Esophagus (tissue), 2 donors: ENCODE results near the gene PGAP3. TPM values are rescaled to one million over a fixed set of nuclear protein-coding genes. Genes with fewer than 3 reads are reported as not detected.
"Not testable (repeated sequence)": the region's sequence is repeated elsewhere in the genome, so short reads cannot be mapped to it uniquely, and the experiment has no call there.

Source experiments
- H3K27ac ChIP-seq, 2 donors: one replicate each; pipeline ENCODE4 v1.5.1; 2013; ENCODE audit warnings: low read depth in 2 of 2, mild to moderate bottlenecking in 2 of 2, inconsistent platforms in 1 of 2, low read length in 1 of 2, moderate library complexity in 1 of 2
- H3K27me3 ChIP-seq, 2 donors: one replicate each; pipeline ENCODE4 v1.6.1; 2013; ENCODE audit warnings: low read length in 2 of 2, control low read depth in 1 of 2, mild to moderate bottlenecking in 1 of 2; ENCODE audit not compliant: insufficient read depth in 2 of 2, control insufficient read depth in 1 of 2
- H3K36me3 ChIP-seq, 2 donors: one replicate each; pipeline ENCODE4 v1.6.1; 2013; ENCODE audit warnings: low read length in 1 of 2; ENCODE audit not compliant: control insufficient read depth in 2 of 2, insufficient read depth in 2 of 2
- H3K4me1 ChIP-seq, 2 donors: one replicate each; pipeline ENCODE4 v1.6.1; 2013; ENCODE audit warnings: low read length in 1 of 2; ENCODE audit not compliant: control insufficient read depth in 2 of 2, insufficient read depth in 2 of 2
- H3K4me3 ChIP-seq, 2 donors: one replicate each; pipeline ENCODE4 v1.5.1; 2013; ENCODE audit warnings: low read length in 2 of 2, mild to moderate bottlenecking in 2 of 2, low read depth in 1 of 2, moderate library complexity in 1 of 2
- H3K9me3 ChIP-seq, 2 donors: one replicate each; pipeline ENCODE4 v1.6.1; 2013; ENCODE audit warnings: mild to moderate bottlenecking in 2 of 2, low read depth in 1 of 2, low read length in 1 of 2, moderate library complexity in 1 of 2; ENCODE audit not compliant: control insufficient read depth in 2 of 2, insufficient read depth in 1 of 2
- WGBS, 2 donors: extraction: QIAGEN DNeasy Blood & Tissue Kit; methylation state at CpG; one replicate each; pipeline ENCODE4 v1.1.7; 2013; 5-methylcytosine and 5-hydroxymethylcytosine counted together
- polyA plus RNA-seq, 2 donors: library from polyadenylated mRNA; stranded (reverse); fragments of 200-250 nt; gene quantifications; one replicate each; pipeline ENCODE4 v1.2.3, GENCODE V29; 2013
- donor health status: healthy with polysubstance abuse.
- donor health status: Bipolar disorder and iron deficiency.

The PGAP3 gene
- polyA plus RNA-seq, 2 donors: 28.8 to 40.0 TPM

GRCh38 chr17:39704821-39705551 is 17.1 kb upstream of the PGAP3 start:
- Histone ChIP-seq H3K9me3 (no peaks in the 10 kb centered on the region), H3K4me1 (peaks cover 7 to 36% of the 10 kb centered on the region in 2 donors), H3K4me3 (peak overlapping the region in 1 of 2 donors; percentile 28), H3K36me3 (peaks cover 8 to 25% of the 10 kb centered on the region in 2 donors), H3K27ac (peak overlapping the region; percentile 94 to 95), H3K27me3 (no peaks in the 10 kb centered on the region)
- WGBS, 2 donors: 41 to 43% methylated on average over 11 of the region's 11 CpGs

- Histone ChIP-seq H3K36me3 (peaks cover 8 to 14% of the 10 kb centered on the region in 2 donors), H3K4me1 (peaks cover 7 to 36% of the 10 kb centered on the region in 2 donors), H3K27ac (peak overlapping the region; percentile 70 to 95), H3K4me3 (no peak overlapping the region), H3K27me3 (no peaks in the 10 kb centered on the region), H3K9me3 (no peaks in the 10 kb centered on the region)
- 79 to 89% methylated on average over 5 of the region's 5 CpGs for WGBS, 2 donors
Observed at GRCh38 chr17:39703913-39704312, 16.1 kb upstream of the PGAP3 start.

- 47% methylated on average over 12 of the region's 12 CpGs for WGBS, 2 donors
- Histone ChIP-seq H3K27me3 (no peaks in the 10 kb centered on the region), H3K4me1 (peaks cover 7 to 36% of the 10 kb centered on the region in 2 donors), H3K27ac (peak overlapping the region; percentile 70 to 95), H3K36me3 (peaks cover 5 to 7% of the 10 kb centered on the region in 2 donors), H3K9me3 (no peaks in the 10 kb centered on the region), H3K4me3 (no peak overlapping the region)
Observed at GRCh38 chr17:39702901-39703893, 15.3 kb upstream of the PGAP3 start.

DNA sequence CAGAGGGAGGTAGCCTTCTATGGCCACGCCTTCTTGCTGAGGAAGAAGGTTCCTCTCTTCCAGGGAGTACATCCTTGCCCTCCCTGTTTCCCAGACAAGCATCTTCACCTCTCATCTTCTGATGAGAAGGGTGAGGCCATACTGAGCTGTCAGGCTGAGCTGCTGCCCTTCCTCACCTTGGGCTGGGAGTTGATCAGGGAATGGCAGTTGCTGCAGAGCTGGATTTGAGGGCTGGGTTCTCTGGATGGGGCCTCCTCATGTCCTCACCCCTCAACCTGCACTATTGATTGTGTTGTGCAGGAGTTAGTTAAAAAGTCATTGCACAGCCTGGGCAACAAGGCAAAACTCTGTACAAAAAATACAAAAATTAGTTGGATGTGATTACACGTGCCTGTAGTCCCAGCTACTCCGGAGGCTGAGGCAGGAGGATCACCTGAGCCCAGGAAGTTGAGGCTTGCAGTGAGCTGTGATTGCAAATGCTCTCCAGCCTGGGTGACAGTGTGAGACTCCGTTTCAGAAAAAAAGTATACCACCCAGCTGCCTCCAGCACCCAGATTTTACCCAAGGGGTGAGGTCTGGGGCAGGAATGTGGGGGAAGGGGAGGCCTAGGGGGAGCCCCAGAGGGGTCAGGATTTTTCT is 14.0 kb upstream of the PGAP3 start:
- Histone ChIP-seq H3K4me1 (peaks cover 7 to 30% of the 10 kb centered on the region in 2 donors), H3K36me3 (no peaks in the 10 kb centered on the region), H3K4me3 (peak overlapping the region; percentile 78 to 81), H3K27me3 (no peaks in the 10 kb centered on the region), H3K9me3 (no peaks in the 10 kb centered on the region), H3K27ac (peak overlapping the region in 1 of 2 donors; percentile 92)
- 62% methylated on average over 4 of the region's 4 CpGs for WGBS, 2 donors

DNA sequence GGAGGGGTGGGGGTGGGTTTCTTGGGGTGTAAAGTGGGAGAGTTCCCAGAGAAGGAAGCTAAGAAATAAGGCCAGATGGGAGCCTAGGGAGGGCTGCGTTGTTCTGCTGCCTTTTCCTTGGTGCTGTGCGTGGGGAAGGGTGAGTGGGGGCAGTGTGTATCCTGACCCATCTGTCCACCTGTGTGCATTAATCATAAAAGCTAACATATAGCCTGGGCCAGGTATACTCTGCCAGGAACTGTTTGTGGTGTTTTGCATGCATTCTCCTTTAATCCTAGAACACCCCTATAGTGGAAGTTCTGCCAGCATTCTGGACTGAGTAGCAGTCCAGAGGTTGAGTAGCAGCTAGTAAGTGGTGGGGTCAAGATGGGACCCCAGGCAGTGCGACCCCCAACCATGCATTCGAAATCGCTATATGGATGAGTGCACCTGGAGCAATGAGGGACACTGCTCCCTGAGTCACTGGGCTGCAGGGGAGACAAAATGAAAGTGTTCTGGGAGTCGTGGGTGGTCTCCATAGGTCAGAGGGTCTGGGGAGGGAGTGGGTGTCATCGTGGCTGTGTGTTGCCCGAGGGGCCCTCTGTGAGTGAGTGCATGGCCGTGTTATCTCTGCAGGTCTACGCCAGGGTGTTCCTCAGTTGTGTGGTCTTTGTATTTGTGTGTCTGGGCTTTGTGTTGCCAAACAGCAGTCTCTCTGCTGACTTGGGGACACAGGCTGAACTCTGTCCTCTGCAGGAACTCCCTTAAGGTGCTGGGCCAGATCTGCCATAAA is 13.3 kb upstream of the PGAP3 start:
- Histone ChIP-seq H3K9me3 (no peaks in the 10 kb centered on the region), H3K4me1 (peaks cover 5 to 23% of the 10 kb centered on the region in 2 donors), H3K4me3 (peak overlapping the region; percentile 78 to 81), H3K36me3 (no peaks in the 10 kb centered on the region), H3K27ac (peak overlapping the region; percentile 92 to 94), H3K27me3 (no peaks in the 10 kb centered on the region)
- 16 to 22% methylated on average over 10 of the region's 10 CpGs for WGBS, 2 donors

- Histone ChIP-seq H3K9me3 (no peaks in the 10 kb centered on the region), H3K4me3 (peak overlapping the region; percentile 78 to 81), H3K27me3 (no peaks in the 10 kb centered on the region), H3K27ac (peak overlapping the region; percentile 92 to 94), H3K36me3 (no peaks in the 10 kb centered on the region), H3K4me1 (peaks cover 0 to 19% of the 10 kb centered on the region in 2 donors)
- 2% methylated on average over 54 to 57 of the region's 57 CpGs for WGBS, 2 donors
Observed at GRCh38 chr17:39700148-39700987, 12.5 kb upstream of the PGAP3 start.

- H3K27me3 ChIP-seq: no peaks in the 10 kb centered on the region
- H3K4me1 ChIP-seq: peaks cover 0 to 14% of the 10 kb centered on the region in 2 donors
- peak within 1 kb of the TSS; percentile 92 to 94 for H3K27ac ChIP-seq
Observed at GRCh38 chr17:39699818-39700147, 11.9 kb upstream of the PGAP3 start, which contains the start of gene ERBB2. ERBB2 (plus strand) TSS chr17:39700064; CDS start chr17:39700239, 175 bp downstream.

DNA sequence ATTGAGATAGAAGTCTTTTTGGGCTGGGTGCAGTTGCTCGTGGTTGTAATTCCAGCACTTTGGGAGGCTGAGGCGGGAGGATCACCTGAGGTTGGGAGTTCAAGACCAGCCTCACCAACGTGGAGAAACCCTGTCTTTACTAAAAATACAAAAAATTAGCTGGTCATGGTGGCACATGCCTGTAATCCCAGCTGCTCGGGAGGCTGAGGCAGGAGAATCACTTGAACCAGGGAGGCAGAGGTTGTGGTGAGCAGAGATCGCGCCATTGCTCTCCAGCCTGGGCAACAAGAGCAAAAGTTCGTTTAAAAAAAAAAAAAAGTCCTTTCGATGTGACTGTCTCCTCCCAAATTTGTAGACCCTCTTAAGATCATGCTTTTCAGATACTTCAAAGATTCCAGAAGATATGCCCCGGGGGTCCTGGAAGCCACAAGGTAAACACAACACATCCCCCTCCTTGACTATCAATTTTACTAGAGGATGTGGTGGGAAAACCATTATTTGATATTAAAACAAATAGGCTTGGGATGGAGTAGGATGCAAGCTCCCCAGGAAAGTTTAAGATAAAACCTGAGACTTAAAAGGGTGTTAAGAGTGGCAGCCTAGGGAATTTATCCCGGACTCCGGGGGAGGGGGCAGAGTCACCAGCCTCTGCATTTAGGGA is 11.4 kb upstream of the PGAP3 start:
- H3K27me3 ChIP-seq, H3K36me3 ChIP-seq, H3K9me3 ChIP-seq: not testable (repeated sequence)
- H3K27ac ChIP-seq: peak overlapping the region; percentile 92 to 94
- peak overlapping the region; percentile 78 to 81 for H3K4me3 ChIP-seq
- 37 to 43% methylated on average over 11 of the region's 11 CpGs for WGBS, 2 donors
- H3K4me1 ChIP-seq: peaks cover 0 to 11% of the 10 kb centered on the region in 2 donors

More at GRCh38 chr17:39699818-39700147, 11.9 kb upstream of the PGAP3 start, which contains the start of gene ERBB2:
- H3K4me3 ChIP-seq: peak within 1 kb of the TSS; percentile 78 to 81
- no peaks in the 10 kb centered on the region for H3K36me3 ChIP-seq
- no peaks in the 10 kb centered on the region for H3K9me3 ChIP-seq
- WGBS, 2 donors: 4 to 6% methylated on average over 19 to 20 of the region's 20 CpGs
